Stimulated activated naive CD4-positive, alpha-beta T cell treated with Interleukin-2 at 50 U/mL for 16 hours (primary cell): ENCODE data around the gene CDT1.
"Not testable (repeated sequence)": the region's sequence is repeated elsewhere in the genome, so short reads cannot be mapped to it uniquely, and the experiment has no call there.

Experiments used
- DNase-seq: peaks from one replicate; lab custom pipeline; 2025; lab: John Stamatoyannopoulos, UW

Gene CDT1

DNA sequence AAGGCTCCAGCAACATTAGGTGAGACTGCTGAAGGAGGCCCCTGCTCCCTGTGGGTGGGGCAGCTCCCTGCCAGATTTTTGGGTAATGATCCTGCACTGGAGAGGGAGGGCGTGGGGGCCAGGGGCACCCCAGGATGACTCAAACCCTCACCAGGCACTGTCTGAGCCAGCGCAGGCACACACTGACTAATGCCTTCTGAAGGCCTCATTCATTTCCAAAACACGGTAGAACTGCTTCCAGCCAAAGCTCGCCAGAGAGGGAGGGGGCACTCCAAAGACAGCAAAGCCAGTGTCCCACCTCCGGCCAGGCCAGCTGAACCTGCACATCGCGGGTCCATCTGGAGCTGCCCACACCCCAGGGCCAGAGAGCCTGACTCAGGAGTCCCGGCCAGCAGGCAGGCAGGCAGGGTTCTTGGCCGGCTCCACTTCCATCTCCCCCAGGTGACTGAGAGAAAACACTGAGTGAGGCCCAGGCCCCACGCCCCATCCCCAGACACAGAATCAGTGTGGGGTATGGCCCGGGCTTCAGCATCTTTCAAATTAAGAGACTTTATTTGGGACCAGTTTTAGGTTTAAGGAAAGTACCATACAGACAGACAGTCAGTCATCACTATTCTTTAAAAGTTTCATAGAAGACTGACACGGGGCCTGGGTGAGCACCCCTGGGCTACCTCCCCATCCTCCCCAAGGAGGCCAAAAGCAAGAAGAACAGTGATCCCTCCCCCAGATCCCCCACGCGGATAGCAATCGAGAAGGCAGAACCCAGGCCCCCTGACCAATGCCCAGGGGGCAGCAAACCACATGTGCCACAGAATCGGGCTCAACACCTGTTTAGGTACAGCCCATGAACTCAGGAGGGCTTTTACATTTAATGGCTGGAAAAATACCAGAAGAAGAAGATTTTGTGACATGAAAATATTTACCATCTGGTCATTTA, 20.9 kb upstream of the CDT1 start:
- DNase-seq = peak; percentile 85

DNA sequence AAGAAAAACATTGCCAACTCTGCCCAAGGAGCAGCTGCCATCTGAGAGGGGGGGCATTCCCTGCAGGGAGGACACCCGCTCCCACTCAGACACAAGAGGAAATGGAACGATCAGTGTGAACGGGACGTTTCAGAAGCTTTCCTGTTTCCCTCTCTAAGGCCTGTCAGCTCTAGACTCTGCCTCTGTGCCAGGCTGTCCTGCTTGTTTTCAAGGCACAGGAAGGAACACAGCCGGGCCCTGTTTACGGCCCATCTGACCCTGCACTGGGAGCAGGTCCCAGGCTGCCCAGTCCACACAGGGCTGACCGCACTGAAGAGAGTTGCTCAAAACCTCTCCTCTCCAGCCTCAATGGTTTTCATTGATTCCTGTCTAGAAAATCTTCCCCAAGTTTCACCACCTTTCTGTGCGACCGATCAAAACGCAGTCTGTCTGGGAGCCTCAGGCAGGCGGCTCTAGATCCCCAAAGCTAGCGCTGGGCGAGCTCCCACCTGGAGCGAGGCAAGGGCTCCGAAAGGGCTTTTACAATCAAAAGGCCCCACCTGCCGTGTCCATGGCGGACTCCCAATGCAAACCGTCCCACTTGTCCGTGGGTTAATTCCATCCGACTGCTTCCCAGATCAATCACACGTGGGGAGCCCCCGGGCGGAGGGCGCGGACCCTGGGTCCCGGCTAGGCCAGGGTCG, 20.1 kb upstream of the CDT1 start:
- DNase-seq = peak; percentile 15

DNA sequence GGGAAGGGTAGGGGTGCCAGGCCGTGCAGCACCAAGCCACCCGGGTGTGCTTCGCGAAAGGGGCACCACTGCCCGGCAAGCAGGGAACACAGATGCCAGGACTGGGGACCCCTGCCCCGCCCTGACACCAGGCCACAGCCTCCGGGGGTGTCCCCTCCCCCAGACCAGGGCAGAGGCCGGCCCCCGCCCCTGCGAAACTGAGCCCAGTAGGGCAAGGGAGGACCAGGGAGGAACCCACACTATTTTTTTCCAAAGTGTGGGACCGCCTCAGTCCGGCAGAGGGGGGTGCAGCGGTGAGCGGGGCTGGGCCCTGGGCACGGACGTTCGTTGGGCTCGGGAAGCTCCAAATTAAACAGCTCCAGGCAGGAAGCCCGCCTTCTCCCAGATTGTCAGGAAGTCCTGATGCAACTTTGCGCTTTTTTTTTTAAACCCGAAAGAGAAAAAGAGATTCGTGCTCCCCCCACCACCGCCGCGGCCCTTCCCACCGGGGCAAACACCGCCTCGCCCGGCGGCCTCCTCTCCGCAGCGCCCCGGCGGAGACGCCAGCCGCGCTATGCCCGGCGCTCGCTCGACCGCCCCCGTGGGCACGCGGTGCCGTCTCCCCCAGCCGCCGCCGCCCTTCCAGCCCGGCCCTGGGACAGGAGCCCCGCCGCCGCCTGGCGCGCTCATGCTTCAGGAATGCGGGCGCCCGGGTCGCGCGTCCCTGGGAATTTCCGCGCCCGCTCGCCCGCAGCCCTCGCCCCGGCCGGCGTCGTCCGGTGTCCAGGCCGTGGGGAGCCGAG, 19.3 kb upstream of the CDT1 start:
- peak; percentile 52 for DNase-seq

- no peak for DNase-seq
Measured at GRCh38 chr16:88784856-88785105, 18.8 kb upstream of the CDT1 start.

- peak; percentile 76 for DNase-seq
Measured at GRCh38 chr16:88785106-88785924, 18.3 kb upstream of the CDT1 start, which contains the start of gene PIEZO1. Gene PIEZO1 (minus strand): TSS chr16:88785220. CDS start chr16:88784964, 256 bp downstream.

DNA sequence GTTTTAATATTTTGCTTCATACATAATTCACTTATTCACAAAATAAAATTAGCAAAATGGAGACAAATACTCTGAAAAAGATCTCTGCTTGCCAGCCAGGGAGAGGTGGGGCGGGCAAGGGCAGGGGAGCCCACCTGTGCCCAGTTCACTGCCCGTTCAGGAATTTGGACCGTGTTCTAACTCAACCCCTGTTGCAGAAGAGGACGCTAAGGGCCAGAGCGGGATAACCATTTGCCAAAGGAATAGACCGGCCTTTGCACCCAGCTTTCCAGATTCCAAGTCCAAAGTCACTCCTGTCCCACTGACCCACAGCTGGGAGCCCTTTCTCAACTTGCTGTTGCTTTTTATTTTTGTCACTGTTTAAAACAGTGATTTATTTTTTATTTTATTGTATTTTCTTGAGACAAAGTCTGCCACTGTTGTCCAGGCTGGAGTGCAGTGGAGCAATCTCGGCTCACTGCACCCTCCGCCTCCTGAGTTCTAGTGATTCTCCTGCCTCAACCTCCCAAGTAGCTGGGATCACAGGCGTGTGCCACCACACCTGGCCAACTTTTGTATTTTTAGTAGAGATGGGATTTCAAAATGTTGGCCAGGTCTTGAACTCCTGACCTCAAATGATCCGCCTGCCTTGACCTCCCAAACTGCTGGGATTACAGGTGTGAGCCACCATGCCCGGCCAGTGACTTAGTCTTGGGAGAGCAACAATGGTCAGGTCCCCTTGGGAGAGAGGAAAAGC, 15.8 kb upstream of the CDT1 start:
- DNase-seq = no peak

GRCh38 chr16:88788749-88789148, 14.8 kb upstream of the CDT1 start:
- DNase-seq = not testable (repeated sequence)

GRCh38 chr16:88789594-88789993, 14.0 kb upstream of the CDT1 start:
- DNase-seq = no peak

GRCh38 chr16:88790312-88791211, 13.0 kb upstream of the CDT1 start:
- DNase-seq = peak; percentile 66

DNA sequence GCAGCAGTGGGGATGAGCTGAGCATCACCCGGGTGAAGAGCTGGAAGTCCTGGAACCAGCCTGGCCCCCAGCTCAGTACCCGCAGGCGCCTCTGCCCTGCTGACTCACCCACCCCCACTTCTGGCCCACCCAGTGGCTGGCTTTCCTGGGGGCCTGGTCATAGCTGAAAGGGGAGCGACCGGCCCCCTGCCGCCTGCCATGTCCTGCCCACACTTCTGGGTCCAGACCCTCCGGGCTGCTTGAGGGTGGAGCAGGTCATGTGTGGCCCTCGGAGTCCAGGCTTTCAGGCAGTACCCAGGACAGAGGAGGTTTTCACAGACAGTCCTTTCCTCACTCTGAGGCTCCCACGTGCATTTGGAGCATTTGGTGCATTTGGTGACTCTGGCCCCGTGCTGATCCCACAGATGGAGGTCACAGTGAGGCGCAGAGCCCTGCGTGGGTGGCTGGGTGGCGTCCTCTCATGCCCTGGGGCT, 11.5 kb upstream of the CDT1 start:
- DNase-seq = no peak

GRCh38 chr16:88792668-88793250, 10.8 kb upstream of the CDT1 start:
- DNase-seq = no peak

GRCh38 chr16:88793251-88793954, 10.2 kb upstream of the CDT1 start:
- DNase-seq = no peak

- no peak for DNase-seq
Measured at GRCh38 chr16:88796278-88796677, 7.3 kb upstream of the CDT1 start.

DNA sequence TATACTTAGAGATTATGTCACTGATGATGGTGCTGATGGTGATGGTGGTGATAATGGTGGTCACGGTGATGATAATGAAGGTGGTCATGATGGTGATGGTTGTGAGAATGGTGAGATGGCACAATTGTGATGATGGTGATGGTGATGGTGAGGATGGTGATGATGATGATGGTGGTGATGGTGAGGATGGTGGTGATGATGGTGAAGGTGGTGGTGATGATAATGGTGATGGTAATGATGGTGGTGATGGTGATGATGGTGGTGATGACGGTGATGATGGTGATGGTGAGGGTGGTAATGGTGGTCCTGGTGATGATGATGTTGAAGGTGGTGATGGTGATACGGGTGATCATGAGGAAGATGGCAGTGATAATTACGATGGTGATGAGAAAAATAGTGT, 5.5 kb upstream of the CDT1 start:
- DNase-seq = no peak

DNA sequence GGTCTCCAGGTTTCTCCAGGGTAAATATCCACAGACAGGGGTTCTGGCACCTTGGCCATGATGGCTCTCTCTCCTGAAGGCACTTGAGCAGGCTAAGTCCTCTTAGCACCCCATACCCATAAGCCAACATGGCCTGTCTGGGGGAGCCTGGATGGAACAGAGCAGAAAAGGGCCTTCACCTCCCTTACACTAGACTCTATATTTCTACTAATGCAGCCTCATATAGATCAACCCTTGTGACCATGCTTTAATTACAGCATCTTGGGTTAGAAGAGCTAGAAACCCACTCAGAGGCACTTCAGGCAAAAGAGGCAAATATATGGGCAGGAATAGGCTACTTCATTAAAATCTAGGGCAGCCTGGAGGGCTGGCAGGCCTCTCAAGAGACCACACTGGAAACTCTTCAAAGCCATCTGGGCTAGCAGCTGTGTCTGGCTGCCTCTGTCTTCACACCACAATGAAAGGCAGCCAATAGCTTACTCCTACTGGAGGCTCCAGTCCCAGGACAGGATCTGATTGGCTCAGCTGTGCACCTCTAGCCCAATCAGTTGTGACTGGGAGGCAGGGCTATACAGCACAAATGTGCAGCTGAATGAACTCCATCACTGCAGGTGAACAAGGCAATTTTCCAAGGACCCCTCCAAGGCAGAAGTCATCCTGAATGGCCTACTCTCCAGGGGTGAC, 4.7 kb upstream of the CDT1 start:
- no peak for DNase-seq

- no peak for DNase-seq
Measured at GRCh38 chr16:88799569-88800276, 3.9 kb upstream of the CDT1 start.

DNA sequence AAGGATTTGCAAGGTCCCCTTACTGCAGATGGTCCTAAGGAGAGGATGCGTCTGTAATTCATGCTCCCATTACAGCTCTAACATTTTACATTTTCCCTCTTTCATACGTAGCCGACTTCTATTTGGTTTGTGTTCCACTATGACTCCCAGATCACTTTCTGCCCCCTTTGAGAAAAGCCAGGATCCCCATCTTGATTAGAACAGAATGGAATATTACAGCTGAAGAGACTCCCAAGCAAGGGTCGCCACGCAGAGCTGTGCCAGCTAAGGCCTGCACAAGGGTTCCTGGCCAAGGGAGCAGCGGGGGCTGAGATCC, 3.4 kb upstream of the CDT1 start:
- DNase-seq = no peak

GRCh38 chr16:88804173-88804551, 573 bp downstream of the CDT1 start:
- no peak for DNase-seq
